GM21381 (cell line): ENCODE measurements around the gene MRPL50.

Experiments used
- ATAC-seq: cut with Tn5 transposase; IDR thresholded peaks from one replicate; pipeline ENCODE4 v1.9.1; 2021; ENCODE audit warnings: mild to moderate bottlenecking, moderate library complexity; ENCODE audit not compliant: unreplicated experiment

MRPL50 gene

GRCh38 chr9:101342595-101342994 is 55.8 kb downstream of the MRPL50 start:
- no peak for ATAC-seq

- ATAC-seq = no peak
Measured at GRCh38 chr9:101341958-101342357, 56.5 kb downstream of the MRPL50 start.
